G401.6 (cell line): ENCODE measurements around the gene RALGPS1.

Source experiments
- FAIRE-seq: peaks from 2 replicates; lab custom pipeline; 2012; peaks lifted over from hg19 to GRCh38; lab: Jason Lieb, UNC

RALGPS1 gene

GRCh38 chr9:127027694-127028093, 113.1 kb downstream of the RALGPS1 start:
- no peak for FAIRE-seq

- FAIRE-seq = no peak
These were observed 115.0 kb downstream of the RALGPS1 start for GRCh38 chr9:127029548-127029947.

- FAIRE-seq = no peak
These were observed 116.5 kb downstream of the RALGPS1 start for GRCh38 chr9:127030814-127031740.

- no peak for FAIRE-seq
These were observed 117.7 kb downstream of the RALGPS1 start for GRCh38 chr9:127032256-127032655.

- no peak for FAIRE-seq
These were observed 118.5 kb downstream of the RALGPS1 start for GRCh38 chr9:127033061-127033460.

GRCh38 chr9:127033789-127034188, 119.2 kb downstream of the RALGPS1 start:
- FAIRE-seq = no peak

GRCh38 chr9:127034691-127035090, 120.1 kb downstream of the RALGPS1 start:
- FAIRE-seq = no peak

GRCh38 chr9:127035423-127035822, 120.8 kb downstream of the RALGPS1 start:
- no peak for FAIRE-seq

- no peak for FAIRE-seq
These were observed 121.4 kb downstream of the RALGPS1 start for GRCh38 chr9:127035948-127036347.

GRCh38 chr9:127036437-127036836, 121.9 kb downstream of the RALGPS1 start:
- no peak for FAIRE-seq

- FAIRE-seq = no peak
These were observed 123.9 kb downstream of the RALGPS1 start for GRCh38 chr9:127038531-127038930.

GRCh38 chr9:127039492-127039891, 124.9 kb downstream of the RALGPS1 start:
- FAIRE-seq = no peak

GRCh38 chr9:127045148-127045547, 130.6 kb downstream of the RALGPS1 start:
- FAIRE-seq = no peak

GRCh38 chr9:127047971-127048370, 133.4 kb downstream of the RALGPS1 start:
- no peak for FAIRE-seq

- FAIRE-seq = no peak
These were observed 134.5 kb downstream of the RALGPS1 start for GRCh38 chr9:127049044-127049443.

- FAIRE-seq = no peak
These were observed 135.0 kb downstream of the RALGPS1 start for GRCh38 chr9:127049581-127049980.

GRCh38 chr9:127050152-127050551, 135.6 kb downstream of the RALGPS1 start:
- FAIRE-seq = no peak

- FAIRE-seq = no peak
These were observed 136.0 kb downstream of the RALGPS1 start for GRCh38 chr9:127050591-127051001.

- FAIRE-seq = no peak
These were observed 137.5 kb downstream of the RALGPS1 start for GRCh38 chr9:127051881-127052595.

- no peak for FAIRE-seq
These were observed 138.7 kb downstream of the RALGPS1 start for GRCh38 chr9:127053057-127053821.

- no peak for FAIRE-seq
These were observed 139.4 kb downstream of the RALGPS1 start for GRCh38 chr9:127053960-127054359.

GRCh38 chr9:127055745-127056402, 141.3 kb downstream of the RALGPS1 start:
- FAIRE-seq = no peak
